HG03432 (cell line): ENCODE data around the gene DPPA4.

Experiments used
- ATAC-seq: cut with Tn5 transposase; IDR thresholded peaks from one replicate; pipeline ENCODE4 v1.9.1; 2021; ENCODE audit warnings: mild to moderate bottlenecking, moderate library complexity; ENCODE audit not compliant: unreplicated experiment

DPPA4 gene

DNA sequence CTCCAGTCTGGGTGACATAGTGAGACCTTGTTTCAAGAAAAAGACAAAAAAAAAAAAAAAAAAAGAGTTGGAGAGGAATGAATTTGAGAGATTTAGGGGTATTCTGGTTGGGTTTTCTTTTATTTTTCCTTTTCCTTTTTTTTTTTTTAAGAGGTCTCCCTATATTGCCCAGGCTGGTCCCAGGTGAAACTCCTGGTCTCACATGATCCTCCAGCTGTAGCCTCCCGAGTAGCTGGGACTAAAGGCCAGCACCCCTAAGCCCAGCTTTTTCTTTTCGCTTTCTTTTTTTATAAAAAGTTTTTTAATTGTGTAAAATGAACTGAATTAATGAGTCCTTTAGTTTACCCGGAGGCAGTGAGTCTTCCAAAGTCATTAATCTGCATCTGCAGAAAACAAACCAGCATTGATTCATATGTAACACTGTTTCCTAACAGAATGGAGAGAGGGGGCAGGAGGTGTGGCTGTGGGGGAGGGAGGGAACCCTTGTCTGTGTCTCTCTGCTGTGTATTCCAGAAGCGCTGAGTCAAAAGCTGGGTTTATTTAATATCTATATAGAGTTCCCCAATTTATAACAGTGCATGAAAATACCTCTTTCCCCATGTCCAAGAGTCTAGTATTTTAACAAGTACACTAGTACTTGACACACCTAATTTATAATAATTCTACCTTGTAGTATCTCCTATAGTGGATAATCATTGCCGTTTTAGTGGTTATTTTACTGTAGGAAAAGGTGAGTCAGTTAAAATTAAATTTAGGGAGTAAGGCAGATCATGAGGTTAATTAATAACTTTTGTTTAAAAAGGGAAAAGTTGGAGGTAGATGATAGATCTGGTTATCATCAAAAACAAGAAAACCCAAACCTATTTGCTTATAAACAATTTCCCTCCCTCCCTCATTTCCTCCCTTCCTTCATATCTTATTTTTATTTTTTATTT, 2.6 kb upstream of the DPPA4 start:
- no peak for ATAC-seq

DNA sequence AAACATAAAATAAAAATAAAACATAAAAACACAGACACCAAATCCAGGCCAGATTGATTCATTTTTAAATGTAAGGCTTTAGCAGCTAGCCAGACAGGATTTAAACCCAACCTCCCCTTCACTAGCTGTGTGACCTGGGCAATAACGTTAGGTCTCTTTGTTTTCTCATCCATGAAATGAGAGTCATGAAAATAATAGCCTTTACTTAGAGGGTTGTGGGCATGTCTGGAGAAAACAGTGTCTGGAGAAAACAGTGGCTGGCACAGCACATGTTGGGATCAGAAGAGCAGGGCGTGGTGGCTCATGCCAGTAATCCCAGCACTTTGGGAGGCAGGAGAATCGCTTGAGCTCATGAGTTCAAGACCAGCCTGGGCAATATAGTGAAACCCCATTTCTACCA, 1.9 kb upstream of the DPPA4 start:
- no peak for ATAC-seq

DNA sequence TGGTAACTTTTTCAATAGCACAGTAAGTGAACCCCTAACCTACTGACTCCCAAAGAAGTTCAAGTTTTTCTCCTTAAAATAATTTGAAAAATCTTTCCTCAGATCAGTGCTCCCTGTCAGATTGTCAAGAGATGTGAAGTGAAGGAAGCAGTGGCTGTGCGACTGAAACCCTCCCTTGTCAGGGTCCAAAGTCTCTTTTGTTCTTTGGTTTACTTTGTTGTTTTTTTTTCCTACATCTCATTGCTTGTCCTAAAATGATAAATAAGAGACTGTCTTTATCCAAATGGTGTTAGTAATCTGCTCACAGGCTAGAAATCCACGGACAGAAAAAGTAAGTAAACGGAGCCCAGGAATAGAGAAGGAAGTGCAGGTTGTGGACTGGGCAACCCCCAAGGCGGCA, 976 bp upstream of the DPPA4 start:
- ATAC-seq = no peak

DNA sequence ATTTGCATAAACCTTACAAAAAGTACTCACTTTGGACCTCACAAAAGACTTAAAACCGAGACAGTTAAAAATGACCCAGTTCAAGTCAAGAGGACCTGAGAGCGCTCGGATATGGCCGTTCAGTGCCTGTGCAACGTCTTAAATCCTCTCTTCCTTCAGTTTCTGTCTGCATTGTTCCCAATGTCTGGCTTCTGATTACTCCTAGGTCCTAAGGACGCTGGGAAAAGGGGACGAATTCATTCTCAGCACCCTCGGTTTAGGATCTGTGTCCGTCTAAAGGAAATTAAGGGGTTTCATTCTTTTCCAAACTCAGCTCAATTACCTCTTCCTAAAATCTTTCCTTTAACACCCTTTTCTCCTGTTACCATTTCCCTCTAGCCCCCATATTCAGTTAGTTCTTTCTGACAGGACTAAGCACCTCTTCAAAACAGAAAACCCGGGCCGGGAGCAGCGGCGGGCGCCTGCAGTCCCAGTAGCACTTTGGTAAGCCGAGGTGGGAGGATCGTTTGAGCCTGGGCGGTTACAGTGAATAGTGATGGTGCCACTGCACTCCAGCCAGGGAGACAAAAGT, 970 bp downstream of the DPPA4 start:
- ATAC-seq = no peak

DNA sequence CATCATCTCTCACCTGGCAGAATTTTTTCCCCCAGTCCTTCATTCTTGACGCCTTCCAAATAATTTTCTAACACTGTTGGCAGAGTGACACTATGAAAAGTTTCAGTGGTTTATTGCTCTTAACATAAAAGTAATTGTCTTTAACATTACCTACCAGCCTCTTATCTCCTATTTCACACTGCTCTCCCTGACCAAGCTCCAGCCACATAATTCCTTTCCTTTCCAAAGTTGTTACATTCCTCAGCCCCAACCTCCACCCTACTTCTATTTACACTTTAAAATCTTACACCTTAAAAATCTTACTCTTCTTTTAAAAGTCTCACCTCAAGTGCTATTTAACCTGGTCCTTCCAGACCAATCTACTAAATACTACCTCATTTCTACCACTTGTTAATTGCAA, 2.8 kb downstream of the DPPA4 start:
- no peak for ATAC-seq

DNA sequence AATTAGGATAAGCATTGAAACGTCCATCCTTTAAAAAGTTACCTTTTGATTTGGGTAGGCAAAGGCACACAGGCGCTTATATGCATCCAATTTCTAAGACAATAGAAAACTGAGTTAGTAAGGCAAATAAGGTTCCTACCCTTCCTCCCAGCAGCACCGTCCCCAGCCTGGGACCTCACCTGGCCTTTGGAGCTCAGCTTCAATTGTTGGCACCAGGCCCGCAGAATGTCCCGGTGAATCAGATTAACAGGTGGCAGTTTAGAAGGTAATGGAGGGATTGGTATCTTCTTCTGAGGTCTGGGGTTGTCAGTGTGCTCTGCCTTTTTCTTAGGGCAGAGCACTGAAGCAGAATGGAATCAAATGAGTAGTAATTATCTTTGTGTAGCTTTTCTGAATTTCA, 5.7 kb downstream of the DPPA4 start:
- no peak for ATAC-seq

DNA sequence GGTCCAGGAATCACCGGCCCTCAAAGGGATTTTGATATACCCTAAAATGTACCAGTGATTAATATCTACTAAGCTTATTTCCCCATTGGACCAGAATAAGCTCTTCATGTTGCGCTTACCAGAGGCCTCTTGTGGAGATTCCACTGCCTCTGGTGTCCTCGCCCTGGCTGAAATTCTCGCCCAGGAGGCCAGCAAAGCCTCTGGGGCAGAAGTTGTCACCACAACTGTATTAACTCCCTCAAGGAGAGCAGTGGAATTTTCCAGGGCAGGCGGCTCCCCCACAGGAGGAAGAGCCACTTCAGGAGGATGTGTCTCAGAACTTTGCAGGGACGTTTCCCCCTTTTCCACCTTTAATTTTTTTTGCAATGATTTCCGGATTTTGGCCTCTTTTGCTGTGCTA, 6.9 kb downstream of the DPPA4 start:
- no peak for ATAC-seq

DNA sequence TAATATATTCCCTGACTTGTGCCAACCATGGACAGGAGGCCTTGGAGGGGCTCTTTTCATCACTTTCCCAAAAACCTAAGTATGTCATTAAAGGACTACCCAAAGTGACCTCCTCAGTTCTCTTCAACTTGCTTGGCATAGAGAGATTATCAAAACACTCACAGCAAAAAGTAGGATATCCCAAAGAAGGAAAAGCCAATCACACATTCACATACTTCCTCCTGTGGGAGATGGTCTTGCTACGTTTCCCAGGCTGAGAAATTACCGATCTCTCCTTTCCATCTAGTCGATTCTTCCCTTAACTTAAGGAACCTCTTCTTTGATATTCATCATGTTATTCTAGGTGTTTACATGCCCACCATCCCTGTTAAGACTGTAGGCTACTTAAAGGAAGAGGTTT, 9.1 kb downstream of the DPPA4 start:
- ATAC-seq = no peak

DNA sequence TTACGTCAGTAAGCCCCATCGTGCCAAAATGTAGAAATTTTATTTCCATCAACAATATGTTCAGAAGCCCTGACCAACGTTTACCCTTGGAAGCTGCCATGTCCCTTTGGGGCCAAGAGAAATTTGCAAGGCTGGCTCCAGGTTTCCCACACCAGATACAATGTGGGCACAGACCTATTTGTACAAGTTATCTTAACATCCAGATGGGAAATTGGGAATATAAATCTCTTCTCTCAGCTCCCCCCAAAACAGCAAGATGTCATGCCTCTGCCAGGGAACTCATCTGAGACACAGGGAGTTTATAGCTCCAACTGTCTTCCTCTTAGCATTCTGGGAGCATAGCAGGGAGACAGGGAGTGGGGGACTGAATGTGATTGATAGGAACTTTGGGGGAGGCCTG, 11.7 kb downstream of the DPPA4 start:
- no peak for ATAC-seq

DNA sequence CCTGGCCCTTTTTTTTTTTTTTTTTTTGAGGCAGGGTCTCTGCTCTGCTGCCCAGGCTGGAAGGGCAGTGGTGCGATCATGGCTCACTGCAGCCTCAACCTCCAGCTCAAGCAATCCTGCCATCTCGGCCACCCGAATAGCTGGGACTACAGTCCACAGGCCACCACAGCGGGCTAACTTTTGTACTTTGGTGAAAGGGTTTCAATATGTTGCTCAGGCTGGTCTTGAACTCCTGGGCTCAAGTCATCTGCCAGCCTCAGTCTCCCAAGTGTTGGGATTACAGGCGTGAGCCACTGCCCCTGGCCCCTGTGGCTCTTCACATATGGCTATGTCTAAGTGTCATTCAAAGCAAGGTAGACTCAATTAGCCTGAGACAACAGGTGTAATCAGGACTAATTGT, 12.2 kb downstream of the DPPA4 start:
- no peak for ATAC-seq

DNA sequence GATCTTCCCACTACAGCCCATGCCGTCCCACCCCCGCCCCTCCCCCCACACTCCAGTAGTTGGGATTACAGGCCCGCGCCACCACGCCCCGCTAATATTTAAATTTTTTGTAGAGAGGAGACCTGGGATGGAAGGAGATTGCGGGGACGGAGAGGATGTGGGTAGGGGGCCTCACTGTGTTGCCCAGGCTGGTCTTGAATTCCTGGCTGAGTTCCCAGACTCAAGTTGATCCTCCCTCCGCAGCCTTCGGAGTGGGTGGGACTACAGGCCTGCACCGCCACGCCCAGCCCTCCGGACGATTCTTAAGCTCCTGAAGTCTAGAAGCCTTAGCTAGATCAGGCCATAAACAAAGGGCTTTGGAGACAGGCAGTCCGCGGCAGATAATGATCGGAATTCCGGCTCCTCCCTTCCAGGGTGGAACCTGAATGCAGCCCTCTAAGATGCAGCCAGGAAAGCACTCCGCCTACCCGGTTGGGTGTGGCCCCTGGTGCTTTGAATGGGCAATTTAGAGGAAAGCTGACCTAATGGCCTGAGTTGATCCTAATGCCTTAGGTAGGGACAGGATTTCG, 21.1 kb downstream of the DPPA4 start, which contains the start of gene DPPA2:
TSS of gene DPPA2 (minus strand) at position 356 of the 569 bp plus-strand sequence. CDS start 1,975 bp downstream, outside the sequence.
- no peak for ATAC-seq

DNA sequence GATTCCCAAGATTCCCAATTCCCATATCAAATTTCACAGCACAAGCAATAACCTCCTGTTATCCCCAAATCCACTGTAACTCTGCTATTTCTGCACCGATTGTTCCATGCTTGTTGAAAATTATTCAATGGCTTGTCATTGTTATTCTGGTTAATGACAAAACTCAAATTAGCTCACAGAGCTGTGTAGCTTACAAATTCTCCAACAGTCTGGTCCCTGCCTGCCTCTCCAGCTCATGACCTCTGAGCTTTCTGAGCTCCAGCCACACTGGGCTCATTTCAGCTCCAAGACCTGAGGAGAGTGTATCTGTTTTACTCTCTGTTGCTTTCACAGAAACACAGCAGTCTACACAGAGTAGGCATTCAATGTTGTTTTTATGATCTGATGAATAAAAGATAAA, 24.3 kb downstream of the DPPA4 start:
- ATAC-seq = no peak

DNA sequence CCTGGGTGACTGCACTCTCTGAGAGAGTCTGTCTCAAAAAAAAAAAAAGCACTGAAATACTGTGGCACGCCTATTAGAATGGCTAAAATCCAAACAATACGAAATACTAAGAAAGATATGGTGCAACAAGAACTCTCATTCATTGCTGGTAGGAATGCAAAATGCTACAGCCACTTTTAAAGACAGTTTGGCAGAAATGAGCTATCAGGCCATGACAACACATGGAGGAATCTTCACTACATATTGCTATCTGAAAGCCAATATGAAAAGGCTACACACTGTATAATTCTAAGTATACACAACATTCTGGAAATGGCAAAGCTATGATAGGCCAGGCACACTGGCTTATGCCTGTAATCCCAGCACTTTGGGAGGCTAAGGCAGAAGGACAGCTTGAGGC, 39.9 kb downstream of the DPPA4 start:
- ATAC-seq = no peak

DNA sequence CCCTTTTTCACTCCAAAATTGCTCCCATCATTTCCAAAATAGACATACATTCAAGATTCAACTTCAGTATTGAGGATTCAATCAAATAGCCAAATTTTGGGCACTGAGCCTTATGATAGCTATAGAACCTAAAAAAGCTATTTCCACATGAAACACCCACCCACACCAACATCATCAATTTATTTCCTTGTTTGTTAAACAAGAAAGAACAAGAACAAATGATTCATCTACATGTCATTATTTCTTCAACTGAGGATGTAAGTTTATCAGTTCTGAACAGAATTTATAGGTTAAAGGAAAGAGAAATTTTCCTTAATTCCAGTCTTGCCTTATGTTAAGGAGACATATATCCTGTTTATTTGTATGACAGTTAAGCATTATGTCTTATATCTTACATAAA, 53.3 kb downstream of the DPPA4 start:
- no peak for ATAC-seq

DNA sequence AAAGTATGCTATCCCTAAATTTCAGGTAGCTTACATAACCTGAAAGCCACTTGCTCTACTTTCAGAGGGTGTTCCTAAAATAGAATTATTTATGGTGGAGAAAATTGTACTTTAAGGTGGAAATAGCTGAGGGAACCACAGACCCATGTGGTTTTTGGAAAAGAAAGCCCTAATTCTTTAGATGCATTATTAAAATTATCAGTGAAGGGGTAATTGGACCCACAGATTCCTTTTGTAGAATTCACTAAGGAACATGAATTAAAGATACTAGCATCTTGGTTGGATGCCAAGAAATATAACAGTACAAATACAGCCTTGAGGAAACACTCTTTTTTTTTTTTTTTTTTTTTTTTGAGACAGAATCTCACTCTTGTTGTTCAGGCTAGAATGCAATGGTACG, 58.8 kb downstream of the DPPA4 start:
- ATAC-seq = no peak

DNA sequence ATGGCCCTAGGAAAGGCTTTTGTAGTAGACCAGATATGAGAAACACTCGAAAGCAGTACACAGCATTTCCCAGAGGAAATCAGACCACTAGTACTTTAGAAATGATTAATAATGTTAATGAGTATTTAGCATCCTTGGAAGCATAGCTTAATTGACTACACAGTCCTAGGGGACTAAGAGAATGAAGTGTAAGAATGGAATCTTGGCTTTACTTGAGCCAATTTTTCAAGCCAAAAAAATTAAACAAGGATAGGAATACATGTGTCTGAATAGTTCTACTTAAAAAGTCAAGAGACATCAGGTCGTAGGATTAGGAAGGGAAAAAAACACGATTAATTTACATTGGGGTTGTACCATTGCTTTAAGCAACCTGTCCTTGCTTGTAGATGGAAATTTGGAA, 59.2 kb downstream of the DPPA4 start:
- ATAC-seq = no peak
